Omental fat pad (tissue), 4 donors: ENCODE results near the gene ACSL6. TPM values are rescaled to one million over a fixed set of nuclear protein-coding genes. Genes with fewer than 3 reads are reported as not detected.

ENCODE experiments used
- ATAC-seq: fragments of 150-250 bp; one replicate; pipeline ENCODE4 v1.9.1; 2016; ENCODE audit warnings: mild to moderate bottlenecking, moderate library complexity; ENCODE audit not compliant: low FRiP score
- DNase-seq: peaks from one replicate; pipeline ENCODE4 v3.0.0-alpha.2; 2019; ENCODE audit warnings: low spot score
- total RNA-seq, 4 donors: library from RNA; depleted of rRNA; stranded (reverse); fragments of >200 nt; gene quantifications; one replicate each; pipeline ENCODE4 v1.1.0, GENCODE V29; 2016
- TF ChIP-seq, protein P1 (sequence below), 3 donors: fragments of 450-650 bp; IDR thresholded peaks; one replicate each; pipeline ENCODE4 v1.5.1; 2016 to 2017; ENCODE audit warnings: antibody characterized with exemption in 3 of 3, mild to moderate bottlenecking in 3 of 3, moderate library complexity in 2 of 3

The ACSL6 gene
- total RNA-seq, 4 donors from 2014 or later: 0.75 to 1.4 (median 1.0) TPM; not detected in 1

DNA sequence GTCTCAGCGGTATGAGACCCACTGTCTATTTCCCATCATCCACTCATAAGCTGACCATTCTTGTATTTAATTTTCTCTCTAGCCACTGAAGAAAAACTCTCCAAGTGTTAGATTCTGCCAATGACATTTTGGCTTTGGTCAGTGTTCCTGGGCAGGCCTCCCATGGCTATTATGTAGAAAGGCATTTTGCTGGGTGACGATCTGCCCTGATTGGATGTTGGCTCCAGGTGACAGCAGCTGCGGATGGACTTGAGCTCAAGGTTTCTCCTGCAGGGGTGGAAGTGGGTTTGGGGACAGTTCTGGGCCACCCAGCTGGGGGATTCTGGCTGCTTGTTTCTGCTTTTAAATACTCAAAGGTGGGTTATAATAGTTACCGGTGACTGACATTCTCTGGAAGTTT lies 31.6 kb downstream of the ACSL6 start:
- TF ChIP-seq, protein P1, sequence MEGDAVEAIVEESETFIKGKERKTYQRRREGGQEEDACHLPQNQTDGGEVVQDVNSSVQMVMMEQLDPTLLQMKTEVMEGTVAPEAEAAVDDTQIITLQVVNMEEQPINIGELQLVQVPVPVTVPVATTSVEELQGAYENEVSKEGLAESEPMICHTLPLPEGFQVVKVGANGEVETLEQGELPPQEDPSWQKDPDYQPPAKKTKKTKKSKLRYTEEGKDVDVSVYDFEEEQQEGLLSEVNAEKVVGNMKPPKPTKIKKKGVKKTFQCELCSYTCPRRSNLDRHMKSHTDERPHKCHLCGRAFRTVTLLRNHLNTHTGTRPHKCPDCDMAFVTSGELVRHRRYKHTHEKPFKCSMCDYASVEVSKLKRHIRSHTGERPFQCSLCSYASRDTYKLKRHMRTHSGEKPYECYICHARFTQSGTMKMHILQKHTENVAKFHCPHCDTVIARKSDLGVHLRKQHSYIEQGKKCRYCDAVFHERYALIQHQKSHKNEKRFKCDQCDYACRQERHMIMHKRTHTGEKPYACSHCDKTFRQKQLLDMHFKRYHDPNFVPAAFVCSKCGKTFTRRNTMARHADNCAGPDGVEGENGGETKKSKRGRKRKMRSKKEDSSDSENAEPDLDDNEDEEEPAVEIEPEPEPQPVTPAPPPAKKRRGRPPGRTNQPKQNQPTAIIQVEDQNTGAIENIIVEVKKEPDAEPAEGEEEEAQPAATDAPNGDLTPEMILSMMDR (IDR thresholded peaks at IDR 0.05): no peak
- ATAC-seq (no peak), DNase-seq (no peak)

DNA sequence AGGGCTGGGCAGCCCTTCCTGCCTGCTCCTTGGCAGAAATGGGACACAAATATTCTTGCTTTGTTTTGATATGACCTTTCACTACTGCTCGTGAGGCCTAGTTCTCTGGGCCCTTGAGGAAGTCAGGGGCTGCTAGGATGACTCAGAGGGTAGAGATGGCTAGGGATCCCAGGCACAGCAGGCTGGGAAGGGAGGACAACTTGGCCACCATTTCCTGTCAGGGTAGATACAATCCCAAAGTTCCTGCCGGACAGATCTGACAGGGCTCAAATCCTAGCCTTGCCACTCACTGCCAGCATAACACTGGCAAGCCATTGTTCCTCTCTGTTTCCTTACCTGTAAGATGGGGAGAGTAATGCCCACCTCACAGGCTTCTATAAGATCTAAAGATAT lies 34.2 kb downstream of the ACSL6 start:
- TF ChIP-seq, protein P1 (IDR thresholded peaks at IDR 0.05): no peak
- DNase-seq: no peak
- ATAC-seq: no peak

DNA sequence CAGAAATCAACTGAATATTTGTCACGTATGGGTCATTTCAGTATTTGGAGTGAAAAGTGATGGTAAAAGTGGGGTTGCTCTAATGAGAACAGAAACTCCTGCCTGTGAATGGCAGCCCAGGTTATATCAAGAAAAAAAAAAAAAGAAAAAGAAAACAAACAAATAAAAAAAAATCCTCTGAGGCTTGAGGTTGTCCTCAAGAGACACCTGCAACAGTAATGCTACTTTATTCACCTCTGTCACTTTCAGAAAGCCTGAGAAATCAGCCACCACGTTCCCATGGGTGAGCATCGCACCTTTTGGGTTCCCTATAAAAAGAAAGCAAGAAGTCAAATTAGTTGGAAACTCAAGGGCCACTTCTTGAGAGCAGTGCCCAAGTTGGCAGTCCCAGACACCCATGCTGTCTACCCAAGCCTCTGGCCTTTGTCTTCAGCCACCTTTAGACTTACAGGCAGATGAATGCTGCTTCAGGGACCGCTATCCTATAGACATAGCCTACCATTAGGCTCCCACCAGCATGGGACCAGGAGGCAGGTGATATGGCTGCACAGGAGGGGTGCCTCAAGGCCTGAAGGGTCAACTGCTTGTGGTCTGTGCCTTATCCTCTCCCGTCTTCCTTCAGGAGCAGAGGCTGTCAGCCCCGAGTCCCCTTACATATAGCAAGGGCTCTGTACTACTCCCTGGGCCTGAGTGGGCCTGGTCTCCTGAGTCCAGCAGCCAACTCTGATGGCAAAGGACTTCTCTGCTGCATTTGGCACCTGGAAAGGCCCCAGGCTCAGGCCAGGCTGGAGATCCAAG lies 34.8 kb downstream of the ACSL6 start:
- DNase-seq: no peak
- TF ChIP-seq, protein P1 (IDR thresholded peaks at IDR 0.05): no peak

DNA sequence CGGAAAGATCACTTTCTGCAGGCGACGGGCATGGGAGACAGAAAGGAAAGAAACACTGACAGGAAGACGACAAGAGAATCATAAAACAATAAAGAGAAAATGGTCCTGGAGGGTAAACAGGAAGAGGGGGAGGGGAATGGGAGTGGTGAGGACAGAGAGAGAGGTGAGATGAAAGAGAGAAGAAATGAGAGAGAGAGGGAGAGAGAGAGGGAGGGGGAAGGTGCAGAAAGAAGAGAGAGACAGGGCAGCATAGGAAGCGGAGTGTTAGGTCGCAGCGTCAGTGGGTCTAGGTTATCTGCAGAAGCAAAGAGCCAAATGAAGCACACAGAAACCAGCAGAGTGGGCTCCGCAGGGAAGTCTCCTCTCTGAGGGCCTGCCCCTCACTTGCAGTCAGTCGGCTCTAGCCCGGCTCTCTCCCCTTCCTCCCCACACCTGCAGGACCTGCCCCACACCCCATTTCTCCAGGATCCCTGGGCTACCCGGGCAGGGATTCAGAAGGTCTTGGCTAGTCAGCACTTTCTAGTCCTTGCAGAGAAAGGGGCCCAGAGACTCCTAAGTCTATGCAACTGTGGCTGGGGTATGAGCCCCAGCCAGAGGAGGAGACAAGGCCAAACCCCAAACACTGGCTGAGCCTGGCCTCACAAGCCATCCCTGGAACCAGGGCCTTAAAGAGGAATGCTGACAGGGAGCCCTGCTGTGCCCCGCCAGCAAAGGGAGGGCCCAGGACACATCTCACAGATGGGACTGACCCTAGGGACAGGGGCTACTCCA lies 36.3 kb downstream of the ACSL6 start:
- DNase-seq: no peak
- TF ChIP-seq, protein P1 (IDR thresholded peaks at IDR 0.05): no peak
- ATAC-seq: no peak

More for the DNA sequence above, 34.8 kb downstream of the ACSL6 start:
- no peak for ATAC-seq

DNA sequence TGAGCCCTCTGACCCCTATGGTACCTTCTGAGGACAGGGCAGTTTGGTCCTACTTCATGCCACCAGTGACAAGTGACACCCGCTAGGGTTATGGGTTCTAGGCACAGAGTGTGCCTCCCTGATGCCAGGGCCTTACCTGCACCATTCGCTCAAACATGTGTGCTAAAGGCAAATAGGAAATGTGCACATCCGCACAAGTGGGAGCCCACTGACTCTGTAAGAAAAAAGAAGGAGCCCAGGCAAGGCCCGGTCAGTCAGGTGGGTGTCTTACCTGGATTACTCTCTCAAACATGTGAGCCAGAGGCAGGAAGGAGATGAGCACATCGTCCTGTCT lies 36.9 kb downstream of the ACSL6 start:
- ATAC-seq (no peak), DNase-seq (no peak)
- TF ChIP-seq, protein P1 (IDR thresholded peaks at IDR 0.05): no peak

DNA sequence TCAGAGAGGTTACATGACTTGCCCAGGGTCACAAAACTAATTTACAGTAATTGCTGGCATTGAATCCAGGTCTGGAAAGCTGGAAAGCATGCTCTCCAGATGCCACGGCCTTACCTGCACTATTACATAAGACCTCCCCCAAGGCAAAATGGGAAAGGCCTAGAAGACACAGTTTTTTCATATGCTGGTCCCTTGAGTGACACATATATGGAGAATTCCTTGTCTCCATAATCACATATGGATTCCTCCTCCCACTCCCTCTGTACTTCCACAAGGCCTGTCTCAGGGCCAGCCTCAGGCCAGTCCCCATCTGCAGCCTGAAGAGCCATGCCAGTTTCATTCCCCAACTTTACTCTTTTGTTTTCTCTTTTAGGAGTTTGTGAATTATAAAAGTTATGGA lies 37.4 kb downstream of the ACSL6 start:
- ATAC-seq (no peak), DNase-seq (no peak)
- TF ChIP-seq, protein P1 (IDR thresholded peaks at IDR 0.05): no peak
